DMS 273 (cell line): ENCODE results near the gene CYP19A1.

Experiments used
- DNase-seq: peaks from one replicate; lab custom pipeline; 2025; ENCODE audit not compliant: unreplicated experiment; lab: John Stamatoyannopoulos, UW

Gene CYP19A1

GRCh38 chr15:51338496-51338895, at the start of gene CYP19A1:
Gene CYP19A1 (minus strand): TSS chr15:51338596. CDS start chr15:51242912, 95,684 bp downstream.
- no peak for DNase-seq

GRCh38 chr15:51387699-51388041, 49.3 kb upstream of the CYP19A1 start:
- no peak for DNase-seq

- DNase-seq: no peak
These were observed 48.7 kb upstream of the CYP19A1 start for GRCh38 chr15:51386960-51387698.

GRCh38 chr15:51386486-51386885, 48.1 kb upstream of the CYP19A1 start:
- DNase-seq: no peak

GRCh38 chr15:51386029-51386428, 47.6 kb upstream of the CYP19A1 start:
- DNase-seq: no peak

GRCh38 chr15:51382787-51383186, 44.4 kb upstream of the CYP19A1 start:
- DNase-seq: peak; percentile 62

- peak; percentile 76 for DNase-seq
These were observed 42.8 kb upstream of the CYP19A1 start for GRCh38 chr15:51380999-51381806.

GRCh38 chr15:51379390-51379789, 41.0 kb upstream of the CYP19A1 start:
- no peak for DNase-seq

- DNase-seq: no peak
These were observed 40.0 kb upstream of the CYP19A1 start for GRCh38 chr15:51378406-51378805.

- DNase-seq: no peak
These were observed 38.8 kb upstream of the CYP19A1 start for GRCh38 chr15:51377038-51377786.

- DNase-seq: no peak
These were observed 37.7 kb upstream of the CYP19A1 start for GRCh38 chr15:51375966-51376640.

- no peak for DNase-seq
These were observed 35.7 kb upstream of the CYP19A1 start for GRCh38 chr15:51374131-51374530.

- DNase-seq: no peak
These were observed 32.9 kb upstream of the CYP19A1 start for GRCh38 chr15:51371266-51371665.

- DNase-seq: no peak
These were observed 31.0 kb upstream of the CYP19A1 start for GRCh38 chr15:51369451-51369761.

GRCh38 chr15:51368751-51369450, 30.5 kb upstream of the CYP19A1 start:
- no peak for DNase-seq

- no peak for DNase-seq
These were observed 29.9 kb upstream of the CYP19A1 start for GRCh38 chr15:51368307-51368706.

GRCh38 chr15:51367322-51367976, 29.1 kb upstream of the CYP19A1 start:
- no peak for DNase-seq

- peak; percentile 3 for DNase-seq
These were observed 28.5 kb upstream of the CYP19A1 start for GRCh38 chr15:51366920-51367319.

- no peak for DNase-seq
These were observed 27.7 kb upstream of the CYP19A1 start for GRCh38 chr15:51366071-51366470.

- DNase-seq: no peak
These were observed 27.0 kb upstream of the CYP19A1 start for GRCh38 chr15:51365417-51365816.
